Retina (tissue), 1 donor: Measurements from ENCODE around the gene SLC22A6.

Experiments
- DNase-seq: peaks from one replicate; pipeline ENCODE4 v3.0.0-alpha.2; 2016

SLC22A6 gene

DNA sequence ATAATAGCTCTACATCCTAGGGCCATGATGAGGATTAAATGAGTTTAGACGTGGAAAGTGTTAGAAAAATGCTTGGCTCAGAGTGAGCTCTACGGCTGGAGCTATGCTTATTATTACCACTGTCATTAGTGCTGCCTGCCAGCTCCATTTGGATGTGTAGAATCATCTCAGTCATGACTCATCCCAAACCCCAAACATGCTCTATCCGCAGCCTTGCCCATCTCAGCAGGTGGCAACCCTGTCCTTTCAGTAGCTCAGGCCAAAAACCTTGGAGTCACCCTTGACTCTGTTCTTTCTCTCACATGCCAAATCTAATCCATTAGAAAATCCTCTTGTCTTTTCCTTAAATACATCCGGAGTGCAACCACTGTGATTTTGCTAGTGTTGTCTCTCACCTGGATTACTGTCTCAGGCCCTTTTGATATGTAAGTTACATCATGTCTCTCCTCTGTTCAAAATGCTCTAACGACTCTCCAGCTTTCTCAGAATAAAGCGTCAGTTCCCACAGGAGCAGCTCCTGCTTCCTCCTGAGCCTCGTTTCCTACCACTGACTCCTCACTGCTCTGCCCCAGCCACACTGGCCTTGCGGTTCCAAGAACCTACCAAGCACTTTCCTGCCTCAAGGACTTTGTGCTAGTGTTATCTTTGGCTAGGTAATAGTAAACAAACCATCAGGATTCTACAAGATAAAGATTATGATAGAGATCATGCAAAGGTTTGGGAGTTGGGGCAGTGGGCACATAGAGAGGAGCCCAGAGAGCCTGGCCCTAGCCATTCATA is 53.1 kb downstream of the SLC22A6 start:
- DNase-seq, result no peak

DNA sequence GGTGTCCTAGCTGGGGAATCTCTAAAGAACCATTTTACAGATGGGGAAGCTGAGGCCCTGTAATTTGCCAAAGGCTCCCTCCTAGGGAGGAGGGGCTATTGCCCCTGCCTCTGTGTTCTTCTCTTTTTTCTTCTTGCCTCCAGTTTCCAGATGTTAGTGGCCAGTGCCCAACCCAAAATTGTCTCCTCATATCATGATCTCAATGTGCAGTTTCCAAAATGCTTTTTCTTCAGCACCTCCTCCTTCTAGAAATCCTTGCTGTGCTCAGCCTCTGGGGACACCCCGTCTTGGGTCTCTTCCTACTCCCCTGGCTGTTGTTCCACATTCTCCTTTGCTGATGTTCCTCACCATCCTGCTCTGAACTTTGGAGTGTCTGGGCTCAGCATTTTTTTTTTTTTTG is 54.1 kb downstream of the SLC22A6 start:
- no peak for DNase-seq

DNA sequence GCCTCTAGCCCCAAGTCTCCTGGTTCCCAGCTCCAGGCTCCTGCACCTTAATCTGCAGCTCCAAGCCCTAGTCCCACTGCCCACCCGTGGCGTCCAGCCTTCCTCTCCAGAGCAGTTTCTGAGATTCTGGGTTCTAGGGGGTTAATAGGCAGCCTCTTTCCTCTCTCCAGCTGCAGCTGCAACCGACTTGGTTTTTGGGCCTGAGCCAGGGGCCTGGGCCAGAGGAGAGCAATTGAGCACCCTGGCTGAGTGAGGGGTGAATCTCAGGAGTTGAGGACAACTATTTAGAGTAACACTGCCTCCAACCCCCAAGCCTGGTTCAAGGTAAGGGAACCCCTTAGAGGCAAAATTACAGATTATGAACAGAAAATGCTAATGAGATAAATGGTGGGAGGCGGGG is 54.6 kb downstream of the SLC22A6 start:
- DNase-seq, result no peak

DNA sequence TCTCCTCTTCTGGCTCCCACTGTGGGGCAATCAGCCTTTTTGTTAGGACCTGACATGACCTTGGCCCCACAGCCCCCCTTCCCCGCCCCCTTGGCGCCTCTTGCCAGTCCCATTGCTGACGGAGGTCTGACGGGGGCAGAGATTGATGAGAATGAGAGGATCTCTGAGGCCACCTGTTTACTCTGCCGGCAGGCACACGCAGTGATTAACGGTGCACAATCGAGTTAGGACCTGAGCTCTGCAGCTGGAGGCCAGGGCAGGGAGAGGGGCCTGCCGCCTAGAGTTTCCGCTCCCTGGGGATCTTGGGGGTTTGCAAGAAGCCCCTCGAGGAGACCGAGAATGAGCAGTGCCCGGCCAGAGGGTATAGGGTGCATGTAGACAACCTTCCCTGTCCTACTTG is 56.8 kb downstream of the SLC22A6 start:
- no peak for DNase-seq

DNA sequence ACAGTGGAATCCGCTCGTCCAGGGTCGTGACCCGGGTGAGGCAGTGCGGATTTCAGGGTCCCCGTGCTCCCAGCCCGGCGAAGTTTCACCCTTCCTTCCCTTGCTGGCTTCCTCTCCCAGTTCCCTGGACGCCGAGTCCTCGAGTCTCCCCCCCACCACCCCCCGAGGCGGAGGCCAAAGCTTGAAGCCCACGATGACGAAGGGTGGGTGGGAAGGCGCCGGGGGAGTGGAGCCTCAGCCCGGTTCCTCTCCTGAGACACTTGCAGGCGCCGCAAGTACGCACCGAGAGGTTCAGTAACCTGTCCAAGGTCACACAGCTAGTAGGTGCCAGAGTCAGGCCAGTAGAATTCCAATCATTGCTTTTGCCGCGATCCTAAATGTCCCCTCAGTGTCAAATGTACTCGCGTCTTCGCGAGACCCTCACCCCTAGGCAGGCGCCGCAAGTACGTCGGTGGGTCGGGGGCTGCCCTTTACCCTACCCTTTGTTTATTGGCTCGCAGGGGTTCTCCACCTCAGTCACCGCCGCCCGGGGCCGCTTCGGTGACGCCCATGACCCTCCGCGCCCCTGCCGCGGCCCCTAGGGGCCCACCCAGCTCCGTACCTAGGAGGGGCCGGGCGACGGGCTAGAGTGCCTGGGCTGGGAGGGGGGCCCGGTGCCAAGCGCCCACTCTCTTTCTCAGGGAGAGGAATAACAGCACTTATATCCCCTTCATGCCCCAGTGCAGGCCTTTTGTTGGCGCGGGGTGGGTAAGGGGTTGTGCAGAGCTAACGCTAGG is 57.9 kb downstream of the SLC22A6 start:
- DNase-seq, result no peak
